IgD-negative memory B cell (primary cell): ENCODE measurements around the gene PLEKHA5. TPM values are rescaled to one million over a fixed set of nuclear protein-coding genes. Genes with fewer than 3 reads are reported as not detected.
"Not testable (repeated sequence)": the region's sequence is repeated elsewhere in the genome, so short reads cannot be mapped to it uniquely, and the experiment has no call there.

ENCODE experiments used
- H3K27ac Mint-ChIP-seq, 3 donors: one replicate each; pipeline ENCODE4 v1.8.0; 2020 to 2022; ENCODE audit warnings: mild to moderate bottlenecking in 3 of 3, mixed read lengths in 3 of 3, moderate library complexity in 1 of 3
- H3K27me3 Mint-ChIP-seq: one replicate; pipeline ENCODE4 v1.8.0; 2021; ENCODE audit warnings: mixed read lengths
- H3K36me3 Mint-ChIP-seq: one replicate; pipeline ENCODE4 v1.8.0; 2020; ENCODE audit warnings: mild to moderate bottlenecking, mixed read lengths
- H3K4me1 Mint-ChIP-seq, 3 donors: one replicate each; pipeline ENCODE4 v1.8.0; 2020 to 2022; ENCODE audit warnings: mixed read lengths in 3 of 3, mild to moderate bottlenecking in 1 of 3
- H3K4me3 Mint-ChIP-seq, 4 donors: one replicate each; pipeline ENCODE4 v1.8.0; 2020 to 2022; ENCODE audit warnings: mild to moderate bottlenecking in 4 of 4, mixed read lengths in 4 of 4, moderate library complexity in 3 of 4
- H3K9me3 Mint-ChIP-seq, 3 donors: one replicate each; pipeline ENCODE4 v1.8.0; 2020 to 2021; ENCODE audit warnings: mixed read lengths in 3 of 3, mild to moderate bottlenecking in 1 of 3
- polyA plus RNA-seq: library from polyadenylated mRNA; unstranded; fragments of 300-500 nt; fragmentation: Illumina TruSeq; gene quantifications from one replicate; pipeline ENCODE4 v1.2.3, GENCODE V29; 2021

Gene PLEKHA5, protein sequence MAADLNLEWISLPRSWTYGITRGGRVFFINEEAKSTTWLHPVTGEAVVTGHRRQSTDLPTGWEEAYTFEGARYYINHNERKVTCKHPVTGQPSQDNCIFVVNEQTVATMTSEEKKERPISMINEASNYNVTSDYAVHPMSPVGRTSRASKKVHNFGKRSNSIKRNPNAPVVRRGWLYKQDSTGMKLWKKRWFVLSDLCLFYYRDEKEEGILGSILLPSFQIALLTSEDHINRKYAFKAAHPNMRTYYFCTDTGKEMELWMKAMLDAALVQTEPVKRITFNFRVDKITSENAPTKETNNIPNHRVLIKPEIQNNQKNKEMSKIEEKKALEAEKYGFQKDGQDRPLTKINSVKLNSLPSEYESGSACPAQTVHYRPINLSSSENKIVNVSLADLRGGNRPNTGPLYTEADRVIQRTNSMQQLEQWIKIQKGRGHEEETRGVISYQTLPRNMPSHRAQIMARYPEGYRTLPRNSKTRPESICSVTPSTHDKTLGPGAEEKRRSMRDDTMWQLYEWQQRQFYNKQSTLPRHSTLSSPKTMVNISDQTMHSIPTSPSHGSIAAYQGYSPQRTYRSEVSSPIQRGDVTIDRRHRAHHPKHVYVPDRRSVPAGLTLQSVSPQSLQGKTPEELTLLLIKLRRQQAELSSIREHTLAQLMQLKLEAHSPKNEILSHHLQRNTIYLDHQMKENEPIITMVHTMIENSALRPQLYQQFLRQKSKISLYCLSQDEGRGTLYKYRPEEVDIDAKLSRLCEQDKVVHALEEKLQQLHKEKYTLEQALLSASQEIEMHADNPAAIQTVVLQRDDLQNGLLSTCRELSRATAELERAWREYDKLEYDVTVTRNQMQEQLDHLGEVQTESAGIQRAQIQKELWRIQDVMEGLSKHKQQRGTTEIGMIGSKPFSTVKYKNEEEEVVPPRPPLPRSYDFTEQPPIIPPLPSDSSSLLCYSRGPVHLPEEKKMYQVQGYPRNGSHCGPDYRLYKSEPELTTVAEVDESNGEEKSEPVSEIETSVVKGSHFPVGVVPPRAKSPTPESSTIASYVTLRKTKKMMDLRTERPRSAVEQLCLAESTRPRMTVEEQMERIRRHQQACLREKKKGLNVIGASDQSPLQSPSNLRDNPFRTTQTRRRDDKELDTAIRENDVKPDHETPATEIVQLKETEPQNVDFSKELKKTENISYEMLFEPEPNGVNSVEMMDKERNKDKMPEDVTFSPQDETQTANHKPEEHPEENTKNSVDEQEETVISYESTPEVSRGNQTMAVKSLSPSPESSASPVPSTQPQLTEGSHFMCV
- polyA plus RNA-seq: 0.18 TPM

DNA sequence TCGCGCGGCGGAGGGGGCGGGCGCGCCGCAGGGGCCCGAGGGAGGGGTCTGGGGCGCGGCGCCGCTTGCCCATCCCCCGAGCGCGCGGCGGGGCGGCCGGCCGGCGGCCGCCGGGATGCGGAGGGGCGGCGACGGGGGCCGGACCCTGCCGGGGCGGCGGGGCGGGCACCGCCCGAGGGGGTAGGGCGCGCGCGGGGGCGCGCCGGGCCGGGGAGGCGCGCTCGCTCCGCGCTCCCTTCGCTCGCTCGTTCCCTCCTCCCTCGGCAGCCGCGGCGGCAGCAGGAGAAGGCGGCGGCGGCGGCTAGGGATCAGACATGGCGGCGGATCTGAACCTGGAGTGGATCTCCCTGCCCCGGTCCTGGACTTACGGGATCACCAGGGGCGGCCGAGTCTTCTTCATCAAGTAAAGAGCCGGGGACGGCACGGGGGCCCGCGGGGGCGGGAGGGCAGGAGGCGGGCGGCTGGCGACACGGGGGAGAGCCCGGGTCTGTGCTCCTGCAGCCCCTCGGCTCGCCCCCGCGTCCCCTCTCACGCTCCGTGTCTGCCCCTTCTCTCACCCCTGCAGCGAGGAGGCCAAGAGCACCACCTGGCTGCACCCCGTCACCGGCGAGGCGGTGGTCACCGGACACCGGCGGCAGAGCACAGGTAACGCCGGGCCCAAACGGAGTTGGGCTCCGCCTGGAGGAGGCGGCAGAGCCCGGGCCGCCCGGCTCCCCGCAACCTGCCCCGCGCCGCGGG lies at the start of gene PLEKHA5:
PLEKHA5 (plus strand) TSS at position 248 of the 738 bp plus-strand sequence; CDS start at position 315, 67 bp downstream.
- no peak within 1 kb of the TSS for H3K27ac Mint-ChIP-seq
- H3K27me3 Mint-ChIP-seq: peaks cover 39% of the 10 kb centered on the region
- no peaks in the 10 kb centered on the region for H3K36me3 Mint-ChIP-seq
- peaks cover 2 to 14% (median 9%) of the 10 kb centered on the region in 3 donors for H3K4me1 Mint-ChIP-seq
- peaks cover 6 to 23% (median 12%) of the 10 kb centered on the region in 3 donors for H3K9me3 Mint-ChIP-seq
- H3K4me3 Mint-ChIP-seq: peak within 1 kb of the TSS; percentile 47 to 81 (median 74)

DNA sequence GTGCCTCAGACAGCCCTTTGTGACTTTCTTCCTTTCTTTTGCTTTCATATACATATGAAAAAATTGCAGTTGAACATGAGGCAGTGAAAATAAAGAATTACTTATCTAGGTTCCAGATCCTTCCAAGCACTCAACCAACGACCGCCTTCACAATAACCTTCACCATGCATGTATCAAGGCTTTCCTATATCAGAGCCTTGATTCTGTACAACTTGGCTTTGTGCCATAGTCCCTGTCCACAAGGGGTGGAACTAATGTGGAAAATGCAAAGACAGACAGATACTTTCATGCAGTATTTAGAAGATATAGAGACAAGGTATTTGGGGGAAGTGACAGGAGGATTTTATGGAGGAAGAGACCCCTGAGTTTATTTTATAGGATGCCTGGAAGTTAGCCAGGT lies 48.6 kb upstream of the PLEKHA5 start:
- Mint-ChIP-seq H3K4me3 (no peak overlapping the region), H3K27ac (no peak overlapping the region), H3K4me1 (no peaks in the 10 kb centered on the region), H3K9me3 (peaks cover 1 to 6% (median 5%) of the 10 kb centered on the region in 3 donors), H3K36me3 (no peaks in the 10 kb centered on the region), H3K27me3 (no peaks in the 10 kb centered on the region)

DNA sequence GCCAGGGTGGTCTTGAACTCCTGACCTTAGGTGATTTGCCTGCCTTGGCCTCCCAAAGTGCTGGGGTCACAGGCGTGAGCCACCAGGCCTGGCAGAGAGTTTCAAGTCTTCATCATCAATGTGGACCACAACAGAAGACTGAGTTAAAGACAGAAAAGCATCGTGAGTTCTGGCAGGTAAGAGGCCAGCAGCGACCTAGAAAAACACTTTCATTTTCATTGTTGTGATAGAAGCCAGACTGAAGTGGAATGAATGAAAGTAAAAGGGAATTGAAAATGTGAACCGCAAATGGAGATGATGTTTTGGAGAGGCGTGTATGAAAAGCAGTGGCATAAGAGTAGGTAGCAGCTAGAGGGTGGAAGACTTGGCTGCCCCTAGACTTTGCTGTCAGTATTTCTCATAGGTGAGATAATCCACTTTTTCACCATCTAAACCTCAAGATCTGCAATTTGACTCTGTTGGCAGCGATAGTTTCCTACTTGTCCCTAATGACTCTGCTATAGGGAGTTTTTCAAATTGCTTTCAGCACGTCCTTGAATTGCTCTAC lies 47.1 kb upstream of the PLEKHA5 start:
- Mint-ChIP-seq H3K4me3 (no peak overlapping the region), H3K27ac (no peak overlapping the region), H3K36me3 (no peaks in the 10 kb centered on the region), H3K9me3 (peaks cover 1 to 6% (median 5%) of the 10 kb centered on the region in 3 donors), H3K27me3 (no peaks in the 10 kb centered on the region), H3K4me1 (no peaks in the 10 kb centered on the region)

DNA sequence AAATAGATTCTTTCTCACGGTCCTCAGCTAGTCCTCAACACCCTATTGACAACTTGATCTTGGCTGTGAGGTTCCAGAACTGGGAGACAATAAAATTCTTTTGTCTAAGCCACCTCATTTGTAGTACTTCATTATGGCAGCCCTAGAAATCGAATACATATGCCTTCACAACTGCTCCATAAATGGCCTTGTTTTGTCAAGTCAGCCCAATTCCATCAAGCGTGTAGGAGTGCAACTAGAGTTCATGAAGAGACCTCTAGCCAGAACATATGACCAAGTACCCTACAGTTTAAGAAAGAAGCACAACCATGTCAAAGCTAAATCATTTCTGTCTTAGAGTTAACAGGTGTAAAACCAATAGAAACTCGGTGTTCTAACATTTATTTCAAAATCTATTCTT lies 45.0 kb upstream of the PLEKHA5 start:
- Mint-ChIP-seq H3K4me1 (no peaks in the 10 kb centered on the region), H3K9me3 (peaks cover 1 to 9% (median 6%) of the 10 kb centered on the region in 3 donors), H3K27ac (no peak overlapping the region), H3K27me3 (no peaks in the 10 kb centered on the region), H3K36me3 (no peaks in the 10 kb centered on the region), H3K4me3 (no peak overlapping the region)

DNA sequence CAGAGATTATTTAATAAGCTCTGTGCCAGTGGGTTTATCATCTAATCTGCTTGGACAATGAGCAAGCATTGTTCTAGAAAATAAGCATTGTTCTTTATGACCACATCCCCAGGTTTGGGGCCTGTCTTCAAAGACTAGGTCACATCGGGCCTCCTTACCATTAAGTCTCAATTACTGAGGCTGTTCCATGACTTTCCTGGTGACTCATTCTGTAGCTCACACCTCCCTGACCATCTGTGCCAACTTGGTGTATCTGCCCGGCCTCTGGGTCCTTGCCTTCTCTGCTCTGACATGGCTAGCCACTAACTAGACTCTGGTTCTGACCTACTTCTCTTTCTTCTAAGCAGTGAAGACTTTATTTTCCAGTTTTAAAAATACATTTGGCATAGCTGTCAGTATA lies 44.4 kb upstream of the PLEKHA5 start:
- Mint-ChIP-seq H3K36me3 (no peaks in the 10 kb centered on the region), H3K27ac (no peak overlapping the region), H3K9me3 (peaks cover 1 to 9% (median 6%) of the 10 kb centered on the region in 3 donors), H3K4me3 (no peak overlapping the region), H3K27me3 (no peaks in the 10 kb centered on the region), H3K4me1 (no peaks in the 10 kb centered on the region)

DNA sequence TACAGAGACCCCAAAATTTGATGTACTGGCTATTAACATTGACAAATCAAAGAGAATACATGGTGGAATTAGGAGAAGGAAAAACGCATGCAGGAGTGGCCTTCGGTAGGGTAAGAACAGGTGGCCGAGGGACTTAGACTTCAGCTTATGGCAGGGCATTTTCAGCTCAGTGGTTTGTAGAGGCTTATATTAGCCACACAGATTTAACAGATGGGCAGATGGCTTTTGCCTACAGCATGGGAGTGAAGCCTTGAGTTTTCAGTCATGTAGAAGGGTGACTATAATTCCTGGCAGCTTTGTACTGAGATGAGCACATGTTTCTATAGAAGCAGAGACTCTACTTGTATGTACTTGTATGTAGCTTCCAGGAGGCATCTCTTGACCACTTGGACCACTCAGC lies 40.9 kb upstream of the PLEKHA5 start:
- Mint-ChIP-seq H3K4me1 (no peaks in the 10 kb centered on the region), H3K27ac (peak overlapping the region in 1 of 3 donors; percentile 57), H3K4me3 (no peak overlapping the region), H3K27me3 (no peaks in the 10 kb centered on the region), H3K36me3 (no peaks in the 10 kb centered on the region), H3K9me3 (peaks cover 0 to 9% (median 4%) of the 10 kb centered on the region in 3 donors)

DNA sequence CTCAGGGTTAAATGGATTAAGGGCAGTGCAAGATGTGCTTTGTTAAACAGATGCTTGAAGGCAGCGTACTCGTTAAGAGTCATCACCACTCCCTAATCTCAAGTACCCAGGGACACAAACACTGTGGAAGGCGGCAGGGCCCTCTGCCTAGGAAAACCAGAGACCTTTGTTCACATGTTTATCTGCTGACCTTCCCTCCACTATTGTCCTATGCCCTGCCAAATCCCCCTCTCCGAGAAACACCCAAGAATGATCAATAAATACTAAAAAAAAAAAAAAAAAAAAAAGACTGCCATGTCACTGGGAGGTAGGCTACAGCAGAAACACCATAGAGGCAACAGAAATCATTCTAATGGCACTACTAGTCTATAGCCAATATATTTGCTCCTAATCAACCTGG lies 37.1 kb upstream of the PLEKHA5 start:
- not testable (repeated sequence) for H3K4me3 Mint-ChIP-seq, H3K27me3 Mint-ChIP-seq, H3K27ac Mint-ChIP-seq, H3K4me1 Mint-ChIP-seq, H3K36me3 Mint-ChIP-seq, H3K9me3 Mint-ChIP-seq

DNA sequence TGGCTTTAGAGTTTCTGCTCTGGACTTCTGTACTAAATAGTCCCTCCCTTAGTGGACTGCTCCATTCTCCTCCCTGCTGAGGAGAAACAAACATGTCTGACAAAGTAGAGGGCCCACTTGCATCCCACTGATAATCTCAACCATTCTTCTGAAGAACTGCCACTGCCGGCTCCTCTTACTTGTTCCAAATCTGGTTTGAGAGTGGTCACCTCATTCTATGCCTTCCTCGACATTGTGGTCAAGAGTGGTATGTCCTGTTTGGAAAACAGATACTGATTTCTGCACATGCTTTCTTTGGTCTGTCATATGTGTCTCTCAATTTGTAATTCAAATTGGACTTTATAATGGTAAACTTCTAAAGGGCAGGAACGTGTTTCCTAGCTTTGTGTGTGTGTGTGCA lies 36.3 kb upstream of the PLEKHA5 start:
- Mint-ChIP-seq H3K4me1 (no peaks in the 10 kb centered on the region), H3K9me3 (peaks cover 0 to 8% (median 2%) of the 10 kb centered on the region in 3 donors), H3K4me3 (no peak overlapping the region), H3K27me3 (no peaks in the 10 kb centered on the region), H3K27ac (no peak overlapping the region), H3K36me3 (no peaks in the 10 kb centered on the region)

DNA sequence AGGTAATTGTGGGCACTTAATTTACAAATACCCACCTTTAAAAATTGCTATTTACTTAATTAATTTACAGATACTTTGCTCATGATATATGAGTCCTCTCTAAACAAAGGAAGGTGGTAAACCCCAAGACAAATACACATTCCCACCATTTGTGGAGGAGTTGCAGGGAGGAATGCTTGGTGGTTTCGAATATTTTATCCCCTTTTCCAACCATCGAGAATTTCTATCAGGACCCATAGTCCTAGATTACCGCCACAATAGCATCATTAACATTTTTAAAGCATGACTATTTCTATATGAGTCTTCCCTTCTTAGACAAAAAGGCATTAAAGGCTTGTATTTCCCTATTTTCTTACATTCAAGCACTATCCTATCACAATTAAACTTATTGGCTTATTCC lies 34.2 kb upstream of the PLEKHA5 start:
- peaks cover 0 to 5% (median 2%) of the 10 kb centered on the region in 3 donors for H3K9me3 Mint-ChIP-seq
- no peaks in the 10 kb centered on the region for H3K4me1 Mint-ChIP-seq
- H3K36me3 Mint-ChIP-seq: no peaks in the 10 kb centered on the region
- no peak overlapping the region for H3K4me3 Mint-ChIP-seq
- no peak overlapping the region for H3K27ac Mint-ChIP-seq
- no peaks in the 10 kb centered on the region for H3K27me3 Mint-ChIP-seq

DNA sequence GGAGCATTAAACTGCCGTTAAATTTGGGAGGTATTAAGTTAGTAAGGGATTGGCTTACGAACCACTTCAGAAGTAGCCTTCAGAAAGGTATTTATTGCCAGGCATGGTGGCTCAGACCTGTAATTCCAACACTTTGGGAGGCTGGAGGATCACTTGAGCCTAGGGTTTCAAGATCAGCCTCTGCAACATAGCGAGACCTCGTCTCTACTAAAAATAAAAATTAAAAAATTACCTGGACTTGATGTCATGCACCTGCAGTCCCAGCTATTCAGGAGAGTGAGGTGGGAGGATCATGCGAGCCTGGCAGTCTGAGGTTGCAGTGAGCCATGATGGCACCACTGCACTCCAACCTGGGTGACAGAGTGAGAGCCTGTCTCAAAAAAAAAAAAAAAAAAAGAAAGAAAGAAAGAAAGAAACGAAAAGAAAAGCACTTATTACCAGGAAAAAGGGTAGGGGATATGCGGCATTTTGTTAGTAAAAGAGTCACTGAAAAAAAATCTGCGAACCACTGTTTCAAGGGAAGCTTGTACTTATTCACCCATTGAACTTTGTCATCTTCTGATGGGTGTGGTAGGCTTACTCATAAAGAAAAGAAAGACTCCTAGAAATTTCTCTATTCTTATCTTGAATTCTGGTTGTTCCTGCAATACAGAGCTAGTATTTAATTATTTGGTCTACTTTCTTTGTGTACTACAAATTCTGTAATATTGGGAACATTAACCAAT lies 33.6 kb upstream of the PLEKHA5 start:
- H3K36me3 Mint-ChIP-seq: no peaks in the 10 kb centered on the region
- H3K27me3 Mint-ChIP-seq: no peaks in the 10 kb centered on the region
- H3K4me3 Mint-ChIP-seq: no peak overlapping the region
- H3K4me1 Mint-ChIP-seq: no peaks in the 10 kb centered on the region
- H3K9me3 Mint-ChIP-seq: peaks cover 0 to 5% (median 0%) of the 10 kb centered on the region in 3 donors
- no peak overlapping the region for H3K27ac Mint-ChIP-seq

DNA sequence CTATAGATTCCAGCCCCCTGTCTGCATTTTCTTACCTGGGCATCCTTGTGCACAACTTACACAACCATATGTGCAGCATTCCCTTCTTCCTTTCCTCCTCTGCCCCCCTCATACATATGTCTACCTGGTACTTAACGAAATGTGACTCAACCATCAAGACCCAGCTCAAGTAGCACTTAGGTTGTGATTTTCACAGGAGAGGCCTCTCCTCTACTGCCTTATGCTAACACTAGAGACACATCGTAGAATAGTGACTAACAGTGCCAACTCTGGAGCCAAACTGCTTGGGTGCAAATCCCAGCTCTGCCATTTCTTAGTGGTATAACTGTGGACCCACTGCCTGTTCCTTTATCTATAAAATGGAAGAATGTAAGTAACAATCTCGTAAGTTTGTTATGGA lies 24.1 kb upstream of the PLEKHA5 start:
- no peaks in the 10 kb centered on the region for H3K27me3 Mint-ChIP-seq
- no peak overlapping the region for H3K4me3 Mint-ChIP-seq
- H3K36me3 Mint-ChIP-seq: no peaks in the 10 kb centered on the region
- peaks cover 0 to 10% (median 3%) of the 10 kb centered on the region in 3 donors for H3K9me3 Mint-ChIP-seq
- peaks cover 0 to 2% (median 0%) of the 10 kb centered on the region in 3 donors for H3K4me1 Mint-ChIP-seq
- H3K27ac Mint-ChIP-seq: no peak overlapping the region

DNA sequence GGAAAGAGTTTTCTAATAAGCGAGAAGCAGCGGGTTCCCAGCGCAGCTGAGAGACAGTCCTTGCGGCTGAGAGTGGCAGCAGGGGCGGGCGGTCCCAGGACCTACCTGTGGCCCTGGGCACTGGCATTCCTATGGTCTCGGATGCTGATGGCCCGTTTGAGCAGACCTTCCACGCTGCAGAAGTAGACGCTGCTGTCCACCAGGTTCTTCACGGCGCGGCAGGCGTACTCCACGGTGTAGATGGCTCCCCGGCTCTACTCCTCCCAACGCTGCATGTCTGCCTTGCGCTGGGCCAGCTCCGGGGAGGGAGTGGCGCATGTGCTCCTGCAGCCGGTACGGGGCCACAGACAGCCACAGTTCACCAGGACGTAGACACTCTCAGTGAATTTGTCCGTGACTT lies 21.8 kb upstream of the PLEKHA5 start:
- H3K4me1 Mint-ChIP-seq: peaks cover 0 to 2% (median 0%) of the 10 kb centered on the region in 3 donors
- peaks cover 0 to 6% (median 3%) of the 10 kb centered on the region in 3 donors for H3K9me3 Mint-ChIP-seq
- no peak overlapping the region for H3K4me3 Mint-ChIP-seq
- H3K27ac Mint-ChIP-seq: no peak overlapping the region
- no peaks in the 10 kb centered on the region for H3K27me3 Mint-ChIP-seq
- no peaks in the 10 kb centered on the region for H3K36me3 Mint-ChIP-seq

DNA sequence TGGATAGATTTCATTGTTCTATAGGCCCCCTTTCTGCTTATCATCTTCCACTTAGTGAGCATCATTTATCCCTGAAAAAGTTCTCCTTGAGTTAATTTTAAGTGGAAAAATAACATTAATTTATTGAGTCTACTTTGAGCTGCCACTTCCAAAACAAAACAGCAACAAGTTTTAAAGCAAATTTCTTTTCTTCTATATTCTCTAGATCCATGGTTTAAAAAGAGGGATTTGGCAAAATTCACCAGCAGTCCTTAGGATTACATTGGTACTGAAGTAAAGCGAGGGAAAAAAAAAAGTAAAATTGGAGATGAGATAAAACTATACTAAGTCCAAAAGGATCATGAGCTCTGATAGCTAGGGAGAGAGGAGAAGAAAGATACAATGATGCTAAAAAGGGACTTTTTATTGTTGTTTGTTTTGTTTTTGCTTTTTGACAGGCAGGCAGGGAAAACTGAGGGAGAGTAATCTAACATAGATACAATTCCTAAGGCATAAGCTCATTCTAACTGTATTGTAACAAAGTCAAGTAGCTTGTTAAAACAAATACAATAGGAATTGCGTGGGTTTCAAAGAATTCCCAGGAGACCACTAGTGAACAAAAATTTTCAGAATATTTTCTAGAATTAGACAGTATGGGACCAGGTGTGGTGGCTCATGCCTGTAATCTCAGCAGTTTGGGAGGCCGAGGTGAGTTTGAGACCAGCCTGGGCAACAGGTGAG lies 19.2 kb upstream of the PLEKHA5 start:
- peaks cover 1% of the 10 kb centered on the region for H3K36me3 Mint-ChIP-seq
- H3K27ac Mint-ChIP-seq: peak overlapping the region in 1 of 3 donors; percentile 37
- no peak overlapping the region for H3K4me3 Mint-ChIP-seq
- peaks cover 0 to under 1% (median 0%) of the 10 kb centered on the region in 3 donors for H3K4me1 Mint-ChIP-seq
- no peaks in the 10 kb centered on the region for H3K27me3 Mint-ChIP-seq
- peaks cover 0 to 6% (median 2%) of the 10 kb centered on the region in 3 donors for H3K9me3 Mint-ChIP-seq
